ENCODE results near the gene RASGRF1.

RASGRF1 gene

DNA sequence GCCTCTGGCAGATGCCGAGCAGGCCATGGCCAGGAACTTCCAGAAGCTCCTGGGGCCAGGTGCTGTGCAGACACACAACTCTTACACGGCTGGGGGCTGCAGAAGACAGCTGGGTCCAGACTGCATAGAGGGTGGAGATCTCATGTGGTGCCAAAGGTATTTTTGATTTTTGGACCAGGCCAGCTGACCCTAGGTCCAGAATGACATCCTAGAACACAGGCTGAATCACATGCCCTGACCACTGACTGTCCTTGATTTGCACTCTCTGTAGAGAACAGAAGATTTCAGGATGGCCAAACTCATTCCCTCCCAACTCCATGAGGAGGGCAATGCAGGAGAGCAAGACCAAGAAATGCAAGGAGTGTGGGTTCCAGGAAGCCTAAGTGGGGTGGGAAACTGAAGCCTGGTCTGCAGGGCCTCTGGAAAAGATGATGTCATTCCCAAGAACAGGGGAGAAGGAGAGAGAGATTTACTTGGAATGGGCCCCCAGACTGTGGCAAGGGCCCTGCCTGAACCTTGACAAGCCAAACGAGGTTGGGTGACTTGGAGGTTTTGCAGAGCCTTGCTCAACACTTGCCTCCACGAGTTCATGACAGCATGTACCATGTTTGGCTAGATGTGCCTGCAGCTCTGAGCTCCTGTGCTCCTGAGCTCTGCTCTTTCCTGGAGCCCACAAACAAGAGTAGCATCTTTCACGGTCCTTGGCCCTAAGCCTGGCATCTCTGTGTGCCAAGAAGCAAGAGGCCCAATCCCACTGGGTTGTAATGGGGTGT lies 107.2 kb downstream of the RASGRF1 start:
- DNase-seq = peak; percentile 68 to 83 (median 78)

DNA sequence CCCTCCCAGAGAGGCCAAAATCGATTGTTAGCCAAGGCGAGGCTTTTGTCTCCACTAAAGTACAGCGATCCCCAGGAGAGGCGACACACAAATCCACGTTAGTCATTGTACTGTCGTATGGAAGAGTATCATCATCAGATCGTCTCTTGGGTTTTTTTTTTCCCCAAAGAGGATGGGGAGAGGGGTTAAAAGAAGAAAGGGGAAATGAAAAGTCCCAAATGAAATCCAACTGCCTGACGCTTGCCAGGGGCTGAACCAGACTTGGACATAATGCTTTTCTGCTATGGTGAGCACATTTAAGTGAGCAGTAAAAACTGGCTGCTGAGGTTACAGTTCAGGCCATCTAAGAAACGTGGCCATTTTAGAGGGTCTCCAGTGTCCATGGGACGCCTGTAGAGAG lies 107.8 kb downstream of the RASGRF1 start:
- peak; percentile 43 to 72 (median 58) for DNase-seq

DNA sequence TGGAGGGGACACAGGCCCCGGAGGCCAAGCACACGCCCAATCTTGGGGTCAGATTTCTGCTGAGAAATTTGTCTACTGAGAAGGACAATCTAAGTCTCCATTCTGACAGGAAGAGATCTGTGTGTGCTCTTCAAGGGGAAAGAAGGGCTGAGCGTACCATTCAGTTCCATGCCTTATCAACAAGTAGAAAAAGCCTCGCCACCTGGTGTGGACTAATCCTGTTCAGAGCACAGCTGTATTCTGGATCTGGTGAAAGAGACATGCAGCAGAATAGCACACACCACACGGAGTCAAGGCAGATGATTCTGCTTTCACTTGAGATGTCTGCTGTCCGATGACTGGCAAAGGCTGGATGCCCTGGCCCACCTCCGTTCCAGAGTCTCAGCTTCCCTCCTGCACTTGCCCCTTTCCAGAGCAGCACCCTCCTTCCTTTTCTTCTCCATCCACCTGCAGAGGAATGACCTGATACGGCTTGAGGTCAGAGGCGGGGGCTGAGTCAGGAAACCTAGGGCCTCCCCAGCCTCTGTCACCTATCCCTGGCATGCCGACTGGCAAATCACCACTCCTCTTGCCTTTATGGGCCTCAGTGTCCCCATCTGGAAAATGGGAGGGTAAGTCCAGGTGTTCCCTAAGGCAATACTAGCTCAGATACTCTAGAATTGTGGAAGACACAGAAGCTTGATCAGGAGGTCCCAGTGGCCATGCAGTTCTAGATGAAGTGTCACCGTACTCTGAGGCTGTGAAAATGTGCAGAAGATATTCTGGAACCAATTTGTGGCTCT lies 108.9 kb downstream of the RASGRF1 start:
- DNase-seq = no peak

DNA sequence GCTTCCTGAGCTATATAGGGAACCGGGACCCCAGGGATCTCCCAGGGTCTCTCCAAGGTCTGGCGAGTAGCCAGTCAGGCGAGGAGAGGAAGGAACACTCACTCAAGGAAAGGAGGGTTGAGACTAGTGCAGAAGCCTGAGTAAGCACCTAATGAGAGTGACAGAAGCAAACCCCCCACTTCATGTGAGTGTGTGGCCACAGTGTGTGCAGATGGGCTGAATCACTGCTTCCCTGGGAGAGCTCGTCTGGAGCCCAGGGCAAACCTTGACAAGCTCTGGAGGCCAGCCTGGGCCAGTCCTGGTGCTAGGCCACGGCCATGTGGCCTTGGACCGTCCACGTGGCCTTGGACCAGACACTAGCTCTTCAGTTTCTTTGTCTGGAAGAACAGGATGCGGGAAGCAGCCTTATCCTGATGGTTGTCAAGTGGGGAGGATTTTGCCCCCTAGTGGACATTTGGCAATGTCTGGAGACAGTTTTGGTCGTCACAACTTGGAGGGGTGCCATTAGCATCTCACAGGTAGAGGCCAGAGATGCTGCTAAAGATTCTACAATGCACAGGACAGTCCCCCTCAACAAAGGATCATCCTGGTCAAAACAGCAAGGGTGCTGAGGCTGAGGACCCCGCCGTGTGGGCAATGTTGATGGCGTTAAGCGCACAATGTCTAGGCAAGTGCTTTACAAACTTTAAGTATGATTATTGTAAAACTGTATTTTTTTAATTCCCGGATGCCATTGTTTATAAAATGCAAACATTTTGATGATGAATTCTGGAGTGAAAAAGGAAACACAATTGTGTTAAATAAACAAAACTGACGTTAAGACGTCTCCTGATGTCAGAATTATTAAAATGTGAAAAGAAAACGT lies 110.9 kb downstream of the RASGRF1 start:
- peak; percentile 24 to 55 (median 53) for DNase-seq

DNA sequence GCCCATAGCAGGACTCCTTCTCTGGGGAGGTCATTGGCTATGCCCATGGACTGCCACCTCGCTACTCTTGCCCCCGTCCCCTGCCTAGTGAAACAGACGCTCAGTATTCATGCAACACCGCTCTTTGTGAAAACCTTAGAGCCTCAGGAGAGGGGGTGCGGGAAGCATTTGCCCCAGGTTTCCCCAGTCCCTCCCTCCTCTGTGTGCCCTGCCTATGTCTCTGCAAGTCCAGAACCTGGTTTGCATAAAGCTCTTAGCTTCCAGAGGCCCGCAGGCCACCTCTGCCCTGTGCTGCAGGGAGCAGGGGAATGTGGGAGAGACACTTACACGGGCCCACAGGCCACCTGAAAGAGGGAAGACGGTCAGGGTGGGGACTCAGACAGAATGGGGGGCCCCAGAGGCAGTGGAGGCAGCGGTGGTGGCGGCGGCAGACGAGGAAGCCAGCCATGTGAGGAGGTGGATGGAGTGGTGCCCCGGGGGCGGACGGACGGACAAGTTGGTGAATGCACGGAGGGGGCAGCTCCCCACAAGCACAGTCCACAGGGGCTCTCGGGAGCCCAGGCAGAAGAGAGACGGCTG lies 111.9 kb downstream of the RASGRF1 start:
- no peak for DNase-seq

DNA sequence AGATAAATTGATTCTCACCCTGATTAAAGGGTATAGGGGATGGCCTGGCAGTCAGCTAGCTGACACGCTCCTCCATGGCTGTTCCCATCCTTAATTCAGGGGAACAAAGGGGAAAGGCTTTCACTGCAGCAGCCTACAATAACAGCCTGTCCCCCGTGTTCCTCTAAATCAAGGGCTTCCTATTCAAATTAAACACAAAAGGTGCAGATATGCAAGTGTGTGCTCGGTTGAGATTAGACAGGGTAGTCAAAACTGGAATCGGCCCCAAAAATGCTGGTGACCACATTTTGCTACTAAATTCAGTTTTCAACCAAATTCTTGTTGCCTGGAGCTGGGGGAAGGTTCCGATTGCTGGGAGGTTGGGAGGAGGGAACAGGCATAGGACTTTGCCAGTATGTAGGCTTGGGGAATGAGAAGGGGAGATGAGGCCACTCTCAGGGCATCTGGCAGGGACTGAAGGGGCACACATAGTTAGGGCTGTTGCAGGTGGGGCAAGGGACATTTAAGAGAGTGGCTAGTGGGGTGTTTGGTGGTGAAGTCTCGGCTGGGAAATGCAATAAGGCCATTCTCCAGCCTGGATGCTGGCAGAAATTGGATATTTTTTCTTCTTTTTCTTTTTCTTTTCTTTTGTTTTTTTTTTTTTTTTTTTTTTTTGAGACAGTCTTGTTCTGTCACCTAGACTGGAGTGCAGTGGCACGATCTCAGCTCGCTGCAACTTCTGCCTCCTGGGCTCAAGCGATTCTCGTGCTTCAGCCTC lies 112.8 kb downstream of the RASGRF1 start:
- no peak for DNase-seq

DNA sequence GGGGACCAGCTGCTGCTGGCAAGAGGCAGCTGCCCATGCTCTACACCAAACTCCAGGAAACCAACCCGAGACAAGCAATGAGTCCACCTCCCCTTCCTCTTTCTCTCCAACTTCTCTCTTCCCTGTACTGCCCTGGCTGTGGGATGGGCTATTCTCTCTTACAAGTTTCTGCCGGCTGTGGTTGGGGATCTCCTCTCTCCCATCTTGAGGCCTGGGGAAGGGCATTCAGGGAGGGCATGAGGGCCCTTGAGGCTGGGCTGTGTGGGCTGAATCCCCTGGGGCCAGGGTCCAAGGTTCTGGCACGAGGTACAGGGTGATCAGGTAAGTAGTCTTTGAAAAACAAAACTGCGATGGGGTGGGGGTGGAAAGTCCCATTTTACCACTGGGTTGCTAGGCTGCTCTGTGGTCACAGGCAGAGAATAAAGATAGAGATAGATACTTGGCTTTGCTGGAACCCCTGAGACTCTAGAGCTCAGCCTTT lies 113.4 kb downstream of the RASGRF1 start:
- peak; percentile 68 to 84 (median 82) for DNase-seq

DNA sequence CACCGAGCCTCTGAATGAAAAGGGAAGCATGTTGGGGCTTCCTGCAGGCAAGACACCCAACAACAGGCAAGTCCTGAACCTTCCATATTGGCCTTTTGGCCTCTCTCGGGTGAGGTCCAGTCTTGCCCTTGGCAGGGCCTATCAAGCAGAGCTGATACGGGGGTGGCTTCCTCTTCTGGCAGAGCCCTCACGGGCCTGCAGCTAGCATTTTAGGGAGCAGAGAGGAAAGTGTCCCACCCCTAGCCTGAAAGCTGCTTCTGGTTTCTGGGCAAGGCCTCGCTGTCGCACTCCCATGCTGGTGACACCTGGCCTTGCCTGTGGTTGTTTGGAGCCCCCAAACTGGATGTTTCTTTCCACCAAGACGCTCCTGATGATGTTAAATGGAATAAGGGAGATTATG lies 113.9 kb downstream of the RASGRF1 start:
- peak; percentile 37 to 70 (median 64) for DNase-seq

DNA sequence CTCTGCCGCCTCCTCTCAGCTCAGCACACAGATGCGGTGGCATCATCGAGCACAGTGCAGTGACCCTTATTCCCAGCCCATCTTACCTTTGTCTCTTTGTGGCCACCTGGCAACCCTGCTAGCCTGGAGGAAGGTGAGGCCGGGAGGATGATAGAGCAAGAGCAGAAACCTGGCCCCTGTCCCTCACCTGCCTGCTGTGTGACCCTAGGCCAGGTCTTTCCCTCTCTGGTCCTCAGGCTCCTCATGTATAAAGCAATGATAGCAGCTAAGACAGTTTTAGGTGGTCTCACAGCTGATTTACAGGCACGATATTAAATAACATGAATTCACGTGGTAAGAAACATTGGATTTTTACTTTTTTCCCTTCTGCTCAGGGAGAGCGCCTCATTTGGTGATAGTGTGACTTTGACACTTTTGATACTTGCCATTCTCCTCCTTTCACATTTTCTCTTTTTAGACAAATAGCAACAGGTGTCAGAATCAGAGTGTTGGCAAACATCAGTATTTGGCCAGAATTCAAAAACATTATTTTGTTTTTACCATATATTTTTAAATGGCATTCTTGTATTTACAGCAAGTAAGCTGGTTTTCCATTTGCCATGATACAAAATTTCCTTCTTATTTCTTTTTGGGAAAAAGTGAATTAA lies 116.2 kb downstream of the RASGRF1 start:
- no peak for DNase-seq

DNA sequence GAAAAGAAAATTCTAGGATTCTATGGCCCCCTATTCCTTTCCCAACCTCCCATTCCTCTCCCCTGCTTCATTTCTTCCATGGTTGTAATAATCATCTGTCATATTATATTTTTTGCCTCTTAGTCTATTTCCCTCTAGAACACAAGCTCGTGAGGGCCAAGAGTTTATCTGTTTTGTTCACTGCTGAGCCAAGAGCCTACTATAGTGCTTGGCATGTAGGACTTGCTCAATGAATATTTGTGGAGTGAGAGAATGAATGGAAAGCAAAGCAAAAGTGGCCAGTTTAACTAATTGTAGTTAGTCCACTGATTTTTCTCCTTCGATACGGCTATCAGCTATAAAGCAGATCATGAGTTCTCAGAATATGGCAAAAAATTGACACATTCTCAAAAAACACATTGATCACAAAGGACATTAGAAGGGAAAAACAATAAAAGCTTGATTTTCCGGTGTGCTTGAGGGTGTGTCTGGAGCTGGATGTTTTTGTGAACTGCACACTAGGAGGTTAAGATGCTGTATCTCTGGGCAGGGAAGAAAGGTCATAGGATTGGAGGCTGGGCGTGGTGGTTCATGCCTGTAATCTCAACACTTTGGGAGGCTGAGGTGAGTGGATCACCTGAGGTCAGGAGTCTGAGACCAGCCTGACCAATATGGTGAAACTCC lies 120.8 kb downstream of the RASGRF1 start:
- DNase-seq = no peak

DNA sequence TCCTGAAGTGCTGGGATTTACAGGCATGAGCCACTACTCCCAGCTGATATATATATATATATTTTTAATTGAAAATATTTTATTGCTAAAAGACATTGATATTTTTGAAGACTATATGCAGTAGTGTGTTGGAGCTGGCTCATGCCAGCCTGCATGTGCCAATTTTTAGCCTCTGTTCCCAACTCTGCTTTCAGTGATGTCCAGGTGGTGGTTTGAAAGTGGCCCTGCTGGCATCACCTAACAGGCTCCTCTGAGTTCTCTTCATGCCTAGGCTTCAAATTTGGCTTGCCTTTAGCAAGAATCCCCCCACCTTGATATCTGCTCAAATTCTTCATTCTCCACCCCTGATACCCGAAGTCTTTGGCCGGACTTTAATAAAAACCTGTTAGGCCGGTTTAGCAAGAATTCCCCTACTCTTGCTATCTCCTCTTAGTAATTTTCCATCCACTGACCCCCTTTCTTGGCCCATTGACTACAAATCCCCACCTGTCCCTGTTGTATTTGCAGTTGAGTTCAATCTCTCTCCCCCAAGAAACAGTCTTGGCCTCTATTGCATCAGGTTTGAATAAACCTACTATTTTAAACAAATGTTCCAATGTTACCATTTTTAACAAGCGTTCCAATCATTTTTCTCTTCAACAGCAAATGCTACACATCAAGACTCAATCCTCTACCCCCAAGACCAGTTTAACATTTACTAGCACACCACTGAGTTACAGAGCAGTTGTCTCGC lies 121.9 kb downstream of the RASGRF1 start:
- DNase-seq = no peak

DNA sequence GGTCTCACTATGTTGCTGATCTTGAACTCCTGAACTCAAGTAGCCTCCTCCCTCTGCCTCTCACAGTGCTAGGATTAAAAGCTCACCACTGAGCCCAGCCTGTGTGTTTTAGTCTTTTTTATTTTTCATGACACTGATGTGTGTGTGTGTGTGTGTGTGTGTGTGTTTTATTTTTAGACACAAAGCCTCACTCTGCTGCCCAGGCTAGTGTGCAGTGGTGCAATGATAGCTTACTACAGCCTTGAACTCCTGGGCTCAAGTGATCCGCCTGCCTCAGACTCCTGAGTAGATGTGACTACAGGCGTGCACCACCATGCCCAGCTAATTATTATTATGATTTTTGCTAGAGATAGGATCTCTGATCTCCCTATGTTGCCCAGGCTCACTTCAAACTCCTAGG lies 122.5 kb downstream of the RASGRF1 start:
- DNase-seq = no peak

DNA sequence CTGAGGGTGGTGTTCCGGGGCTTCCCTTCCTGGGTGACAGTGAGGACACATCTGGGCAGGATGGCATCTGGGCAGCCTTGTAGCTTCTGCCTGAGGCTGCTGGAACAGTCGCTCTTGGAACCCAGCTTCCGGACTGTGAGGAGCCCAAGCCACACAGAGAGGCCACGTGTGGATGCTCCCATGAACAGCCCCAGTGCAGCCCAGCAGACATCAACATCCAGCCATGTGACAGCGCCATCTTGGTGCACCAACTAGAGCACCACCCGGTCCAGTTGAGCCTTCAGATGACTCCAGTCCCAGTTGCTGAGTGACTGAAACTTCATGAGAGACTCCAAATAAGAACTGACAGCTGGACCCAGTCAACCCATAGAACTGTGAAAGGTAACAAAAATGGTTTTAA lies 130.3 kb downstream of the RASGRF1 start:
- no peak for DNase-seq

DNA sequence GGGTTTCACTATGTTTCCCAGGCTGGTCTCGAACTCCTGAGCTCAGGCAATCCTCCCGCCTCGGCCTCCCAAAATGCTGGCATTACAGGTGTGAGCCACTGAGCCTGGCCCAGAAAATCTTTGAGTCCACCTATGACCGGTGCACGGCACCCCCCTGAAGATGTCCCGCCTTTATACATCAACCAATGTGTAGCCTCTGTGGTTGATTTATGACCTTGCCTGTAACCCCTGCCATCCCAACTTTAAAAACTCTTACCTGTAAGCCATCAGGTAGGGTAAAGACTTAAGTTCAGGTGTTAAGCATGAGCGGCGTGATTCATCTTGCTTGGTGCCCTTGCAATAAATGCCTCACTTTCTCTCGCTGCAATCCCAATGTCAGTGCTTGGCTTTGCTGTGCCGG lies 131.2 kb downstream of the RASGRF1 start:
- DNase-seq = no peak

DNA sequence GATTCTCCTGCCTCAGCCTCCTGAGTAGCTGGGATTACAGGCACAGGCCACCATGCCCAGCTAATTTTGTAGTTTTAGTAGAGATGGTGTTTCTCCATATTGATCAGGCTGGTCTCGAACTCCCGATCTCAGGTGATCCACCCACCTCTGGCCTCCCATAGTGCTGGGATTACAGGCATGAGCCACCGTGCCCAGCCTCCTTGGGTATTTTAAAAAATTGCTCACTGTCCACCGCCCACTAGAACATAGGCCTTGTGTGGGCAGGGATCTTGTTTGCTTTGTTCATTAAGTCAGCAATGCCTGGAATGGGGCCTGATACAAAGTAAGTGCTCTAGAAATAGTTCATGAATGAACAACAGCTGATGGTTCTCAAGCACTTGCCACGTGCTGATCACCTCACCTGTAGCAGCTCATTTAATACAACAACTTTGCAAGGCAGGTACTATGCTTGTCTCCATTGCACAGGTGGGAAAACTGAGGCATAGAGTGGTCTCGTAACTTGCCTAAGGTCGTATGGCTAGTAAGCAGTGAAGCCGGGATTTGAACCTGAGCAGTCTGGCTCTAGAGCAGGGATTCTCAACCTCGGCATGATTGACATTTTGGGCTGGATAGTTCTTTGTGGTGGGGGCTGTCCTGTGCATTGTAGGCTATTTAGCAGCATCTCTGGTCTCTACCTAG lies 133.0 kb downstream of the RASGRF1 start:
- no peak for DNase-seq

DNA sequence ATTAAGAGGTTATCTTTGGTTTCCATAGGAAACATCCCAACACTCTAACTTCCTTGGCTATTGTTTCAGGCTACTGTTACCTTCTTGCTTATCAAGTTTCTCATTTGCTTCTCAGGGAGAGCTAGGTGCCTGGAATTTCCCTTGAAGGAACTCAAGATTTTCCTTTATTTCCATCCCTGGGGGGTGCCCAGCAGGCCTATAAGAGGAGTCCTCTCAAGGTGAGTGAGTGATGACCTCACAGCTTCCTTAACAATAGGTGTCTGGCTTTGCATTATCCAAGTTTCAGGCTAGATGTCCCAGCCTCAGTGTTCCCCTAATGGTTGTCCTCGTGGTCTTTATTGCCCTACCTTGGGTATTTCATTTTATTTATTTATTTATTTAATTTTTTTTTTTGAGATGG lies 133.6 kb downstream of the RASGRF1 start:
- DNase-seq = no peak

DNA sequence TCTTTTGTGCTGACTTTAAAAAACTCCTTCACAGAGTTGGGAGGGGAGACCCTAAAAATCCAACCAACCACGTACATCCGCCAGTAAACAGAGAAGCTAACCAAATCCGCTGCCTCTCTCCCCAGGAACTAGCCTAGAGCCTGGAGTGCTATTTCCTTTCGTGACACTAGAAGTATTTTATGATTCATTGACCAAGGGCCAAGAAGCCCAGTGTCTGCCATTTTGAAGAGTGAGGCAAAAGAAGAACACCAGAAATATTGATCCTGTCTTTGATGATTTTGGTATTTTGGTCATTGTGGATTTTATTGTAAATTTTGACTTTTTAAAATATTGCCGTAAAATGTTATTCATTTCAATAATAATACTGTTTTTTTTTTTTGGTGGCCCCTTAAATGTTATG lies 135.2 kb downstream of the RASGRF1 start:
- DNase-seq = no peak

DNA sequence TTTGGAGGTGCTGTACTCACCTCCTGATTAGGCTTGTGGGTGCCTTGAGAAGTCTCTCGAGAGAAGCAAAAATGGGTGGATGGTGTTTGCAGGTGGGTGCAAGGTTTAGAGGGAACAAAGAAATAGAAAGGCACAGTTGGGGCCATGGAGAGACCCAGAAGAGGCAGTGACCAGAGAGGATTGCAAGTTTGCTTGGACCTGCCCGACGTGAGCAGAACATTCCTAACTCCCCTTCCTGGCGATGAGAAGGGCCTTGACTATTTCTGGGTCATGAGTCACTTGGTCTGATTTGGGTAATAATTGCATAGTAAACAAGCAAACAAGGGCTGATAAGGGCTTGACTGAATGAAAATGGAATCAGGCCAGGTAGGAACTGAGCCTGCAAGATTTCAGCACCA lies 138.7 kb downstream of the RASGRF1 start:
- no peak for DNase-seq

Measured in suppressor macrophage (primary cell).